HepG2 (cell line): ENCODE data around the gene ZNF844. TPM values are rescaled to one million over a fixed set of nuclear protein-coding genes. Genes with fewer than 3 reads are reported as not detected.

ENCODE experiments used
- MAFF ChIP-seq: IDR thresholded peaks from 2 replicates; pipeline ENCODE4 v1.6.1; 2011; ENCODE audit warnings: low read depth, low read length, improper control_type of control experiment
- MED13 ChIP-seq: sonication (generic); formaldehyde crosslinking; IDR thresholded peaks from 2 replicates; pipeline ENCODE4 v1.5.0; 2020; ENCODE audit warnings: missing genetic modification reagents
- NFYB ChIP-seq: sonication (generic); formaldehyde crosslinking; IDR thresholded peaks from 2 replicates; pipeline ENCODE4 v1.4.0; 2020; ENCODE audit warnings: missing genetic modification reagents
- NKX3-1 ChIP-seq: sonication (generic); formaldehyde crosslinking; IDR thresholded peaks from 2 replicates; pipeline ENCODE4 v1.5.0; 2020; ENCODE audit warnings: missing genetic modification reagents
- NR2C2 ChIP-seq: sonication (generic); formaldehyde crosslinking; IDR thresholded peaks from 2 replicates; pipeline ENCODE4 v1.4.0; 2020; ENCODE audit warnings: missing genetic modification reagents, mild to moderate bottlenecking, moderate library complexity, borderline replicate concordance
- SP5 ChIP-seq: IDR thresholded peaks from 2 replicates; pipeline ENCODE4 v1.6.1; 2016; ENCODE audit warnings: low read depth, borderline replicate concordance
- TEAD2 ChIP-seq: sonication (generic); formaldehyde crosslinking; IDR thresholded peaks from 2 replicates; pipeline ENCODE4 v1.9.0; 2021; ENCODE audit warnings: missing genetic modification reagents
- U2AF1 ChIP-seq: fragments of 200-400 bp; formaldehyde crosslinking; optimal IDR thresholded peaks from 2 replicates; pipeline ENCODE3; 2017; ENCODE audit warnings: mild to moderate bottlenecking, low read depth, low read length
- ZNF234 ChIP-seq: sonication (generic); formaldehyde crosslinking; conservative IDR thresholded peaks from 2 replicates; pipeline ENCODE4 v1.5.1; 2020; ENCODE audit warnings: mild to moderate bottlenecking, missing genetic modification reagents
- ZNF652 ChIP-seq: IDR thresholded peaks from 2 replicates; pipeline ENCODE4 v1.6.1; 2016; ENCODE audit warnings: low read depth, borderline replicate concordance
- ZNF703 ChIP-seq: sonication (generic); formaldehyde crosslinking; IDR thresholded peaks from 2 replicates; pipeline ENCODE4 v1.5.1; 2020; ENCODE audit warnings: missing genetic modification reagents, mild to moderate bottlenecking, moderate library complexity, borderline replicate concordance
- ZNF709 ChIP-seq: sonication (generic); formaldehyde crosslinking; IDR thresholded peaks from 2 replicates; pipeline ENCODE4 v1.5.0; 2020; ENCODE audit warnings: mild to moderate bottlenecking, missing genetic modification reagents
- ZNF772 ChIP-seq: sonication (generic); formaldehyde crosslinking; IDR thresholded peaks from 2 replicates; pipeline ENCODE4 v1.5.0; 2020; ENCODE audit warnings: mild to moderate bottlenecking, missing genetic modification reagents
- ZNF878 ChIP-seq: sonication (generic); formaldehyde crosslinking; IDR thresholded peaks from 2 replicates; pipeline ENCODE4 v1.8.1; 2023; ENCODE audit warnings: mild to moderate bottlenecking, missing genetic modification reagents, moderate library complexity
- polyA plus RNA-seq, 8 experiments: library from polyadenylated mRNA; depleted of rRNA in 3 of 8; stranded (reverse) in 7 of 8; unstranded in 1 of 8; fragments of >200 nt; fragmentation: Illumina TruSeq in 4 of 8; extraction: Trizol in 4 of 8; gene quantifications; 2 replicates each; pipeline versions ENCODE4 v1.2.1 to v1.2.3, GENCODE V29; 2011 to 2016; ENCODE audit warnings: low read depth in 4 of 8, missing spikeins in 1 of 8, mixed read lengths in 1 of 8; ENCODE audit not compliant: insufficient read depth in 1 of 8
- total RNA-seq, 5 experiments: library from RNA; depleted of rRNA; stranded (reverse); fragments of >200 nt; fragmentation: Illumina TruSeq; extraction: Trizol; gene quantifications; 2 replicates each; pipeline ENCODE4 v1.2.3, GENCODE V29; 2016; ENCODE audit warnings: low read depth in 1 of 5
- TF ChIP-seq, protein P1 (sequence below): sonication (generic); formaldehyde crosslinking; IDR thresholded peaks from 2 replicates; pipeline ENCODE4 v1.5.0; 2020; ENCODE audit warnings: missing genetic modification reagents
- TF ChIP-seq, protein P2 (sequence below): sonication (generic); formaldehyde crosslinking; IDR thresholded peaks from 2 replicates; pipeline ENCODE4 v1.4.0; 2020; ENCODE audit warnings: missing genetic modification reagents
- TF ChIP-seq, protein P3 (sequence below): sonication (generic); formaldehyde crosslinking; IDR thresholded peaks from 2 replicates; pipeline ENCODE4 v1.4.0; 2020; ENCODE audit warnings: missing genetic modification reagents, borderline replicate concordance
- TF ChIP-seq, protein P4 (sequence below): sonication (generic); formaldehyde crosslinking; IDR thresholded peaks from 2 replicates; pipeline ENCODE4 v1.5.0; 2020; ENCODE audit warnings: missing genetic modification reagents
- TF ChIP-seq, protein P5 (sequence below), 2 experiments: sonication (generic) in 1 of 2; formaldehyde crosslinking in 1 of 2; IDR thresholded peaks; 2 replicates each; pipeline versions ENCODE4 v1.4.0 to v1.6.1; 2018 to 2020; ENCODE audit warnings: missing genetic modification reagents in 2 of 2, borderline replicate concordance in 1 of 2, low read depth in 1 of 2, mild to moderate bottlenecking in 1 of 2, missing biosample characterization in 1 of 2
- TF ChIP-seq, protein P6 (sequence below): sonication (generic); formaldehyde crosslinking; IDR thresholded peaks from 2 replicates; pipeline ENCODE4 v1.8.1; 2023; ENCODE audit warnings: missing genetic modification reagents, inconsistent platforms, borderline replicate concordance
- TF ChIP-seq, protein P7 (sequence below): sonication (generic); formaldehyde crosslinking; IDR thresholded peaks from 2 replicates; pipeline ENCODE4 v1.8.1; 2023; ENCODE audit warnings: mild to moderate bottlenecking, missing genetic modification reagents, borderline replicate concordance

Gene ZNF844
- total and polyA plus RNA-seq, 2 of the 13 experiments (the other 11 are each of a cell fraction or from before 2014, with no cell fraction given), result 1.0 to 3.2 TPM

DNA sequence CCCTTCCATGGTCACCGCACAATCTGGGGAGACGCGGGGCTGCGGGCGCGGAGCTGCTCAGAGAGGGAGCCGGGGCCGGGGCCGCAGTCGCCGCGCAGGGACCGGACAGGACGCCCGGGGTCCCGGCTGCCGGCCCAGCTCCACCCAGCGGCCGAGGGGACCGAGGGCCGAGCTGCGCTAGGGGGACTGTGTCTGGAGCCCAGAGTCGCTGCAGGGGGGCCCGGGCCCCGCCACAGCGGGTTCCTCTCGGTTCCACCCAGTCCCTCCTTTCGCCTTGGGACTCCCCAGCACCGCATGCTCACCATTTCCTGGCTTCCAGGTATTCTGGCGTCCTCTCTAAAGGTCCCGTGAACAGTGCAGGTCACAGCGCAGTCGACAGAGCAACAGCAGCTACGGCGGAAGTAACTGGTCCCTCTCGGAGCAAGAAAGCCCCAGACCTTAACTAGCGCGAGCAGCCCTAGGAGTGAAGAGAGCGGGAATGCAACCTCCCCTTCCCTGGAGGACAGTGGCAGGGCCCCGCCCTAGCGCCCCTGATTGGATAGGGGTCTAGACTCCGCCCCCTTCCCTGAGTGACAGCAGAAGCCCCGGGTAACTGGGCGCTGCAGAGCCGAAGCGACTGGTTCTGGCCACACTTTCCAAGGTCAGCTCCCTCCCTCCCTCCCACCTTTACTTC, 11.9 kb upstream of the ZNF844 start, which contains the start of gene ZNF878 (continued):
- TF ChIP-seq, protein P1, sequence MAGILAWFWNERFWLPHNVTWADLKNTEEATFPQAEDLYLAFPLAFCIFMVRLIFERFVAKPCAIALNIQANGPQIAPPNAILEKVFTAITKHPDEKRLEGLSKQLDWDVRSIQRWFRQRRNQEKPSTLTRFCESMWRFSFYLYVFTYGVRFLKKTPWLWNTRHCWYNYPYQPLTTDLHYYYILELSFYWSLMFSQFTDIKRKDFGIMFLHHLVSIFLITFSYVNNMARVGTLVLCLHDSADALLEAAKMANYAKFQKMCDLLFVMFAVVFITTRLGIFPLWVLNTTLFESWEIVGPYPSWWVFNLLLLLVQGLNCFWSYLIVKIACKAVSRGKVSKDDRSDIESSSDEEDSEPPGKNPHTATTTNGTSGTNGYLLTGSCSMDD (CRISPR knock-in tag), result no peak
- no peak for TF ChIP-seq TEAD2 (CRISPR knock-in tag)
- TF ChIP-seq ZNF703 (CRISPR knock-in tag), result no peak
- TF ChIP-seq MAFF, result no peak
- peak; percentile 49 for TF ChIP-seq NR2C2
- TF ChIP-seq, protein P2, sequence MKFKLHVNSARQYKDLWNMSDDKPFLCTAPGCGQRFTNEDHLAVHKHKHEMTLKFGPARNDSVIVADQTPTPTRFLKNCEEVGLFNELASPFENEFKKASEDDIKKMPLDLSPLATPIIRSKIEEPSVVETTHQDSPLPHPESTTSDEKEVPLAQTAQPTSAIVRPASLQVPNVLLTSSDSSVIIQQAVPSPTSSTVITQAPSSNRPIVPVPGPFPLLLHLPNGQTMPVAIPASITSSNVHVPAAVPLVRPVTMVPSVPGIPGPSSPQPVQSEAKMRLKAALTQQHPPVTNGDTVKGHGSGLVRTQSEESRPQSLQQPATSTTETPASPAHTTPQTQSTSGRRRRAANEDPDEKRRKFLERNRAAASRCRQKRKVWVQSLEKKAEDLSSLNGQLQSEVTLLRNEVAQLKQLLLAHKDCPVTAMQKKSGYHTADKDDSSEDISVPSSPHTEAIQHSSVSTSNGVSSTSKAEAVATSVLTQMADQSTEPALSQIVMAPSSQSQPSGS (CRISPR knock-in tag), result peak; percentile 77; the same call in 1 of the 2 replicates
- TF ChIP-seq, protein P3, sequence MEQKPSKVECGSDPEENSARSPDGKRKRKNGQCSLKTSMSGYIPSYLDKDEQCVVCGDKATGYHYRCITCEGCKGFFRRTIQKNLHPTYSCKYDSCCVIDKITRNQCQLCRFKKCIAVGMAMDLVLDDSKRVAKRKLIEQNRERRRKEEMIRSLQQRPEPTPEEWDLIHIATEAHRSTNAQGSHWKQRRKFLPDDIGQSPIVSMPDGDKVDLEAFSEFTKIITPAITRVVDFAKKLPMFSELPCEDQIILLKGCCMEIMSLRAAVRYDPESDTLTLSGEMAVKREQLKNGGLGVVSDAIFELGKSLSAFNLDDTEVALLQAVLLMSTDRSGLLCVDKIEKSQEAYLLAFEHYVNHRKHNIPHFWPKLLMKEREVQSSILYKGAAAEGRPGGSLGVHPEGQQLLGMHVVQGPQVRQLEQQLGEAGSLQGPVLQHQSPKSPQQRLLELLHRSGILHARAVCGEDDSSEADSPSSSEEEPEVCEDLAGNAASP, result peak; percentile 41; the same call in 1 of the 2 replicates
- TF ChIP-seq, protein P4, sequence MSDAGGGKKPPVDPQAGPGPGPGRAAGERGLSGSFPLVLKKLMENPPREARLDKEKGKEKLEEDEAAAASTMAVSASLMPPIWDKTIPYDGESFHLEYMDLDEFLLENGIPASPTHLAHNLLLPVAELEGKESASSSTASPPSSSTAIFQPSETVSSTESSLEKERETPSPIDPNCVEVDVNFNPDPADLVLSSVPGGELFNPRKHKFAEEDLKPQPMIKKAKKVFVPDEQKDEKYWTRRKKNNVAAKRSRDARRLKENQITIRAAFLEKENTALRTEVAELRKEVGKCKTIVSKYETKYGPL (CRISPR knock-in tag), result no peak
- TF ChIP-seq NKX3-1 (CRISPR knock-in tag), result peak; percentile 71; the same call in 1 of the 2 replicates
- peak; percentile 88 for TF ChIP-seq ZNF878 (CRISPR knock-in tag)
- no peak for TF ChIP-seq ZNF234 (CRISPR knock-in tag)
- TF ChIP-seq SP5, result peak; percentile 46; the same call in 1 of the 2 replicates
- TF ChIP-seq, protein P5, sequence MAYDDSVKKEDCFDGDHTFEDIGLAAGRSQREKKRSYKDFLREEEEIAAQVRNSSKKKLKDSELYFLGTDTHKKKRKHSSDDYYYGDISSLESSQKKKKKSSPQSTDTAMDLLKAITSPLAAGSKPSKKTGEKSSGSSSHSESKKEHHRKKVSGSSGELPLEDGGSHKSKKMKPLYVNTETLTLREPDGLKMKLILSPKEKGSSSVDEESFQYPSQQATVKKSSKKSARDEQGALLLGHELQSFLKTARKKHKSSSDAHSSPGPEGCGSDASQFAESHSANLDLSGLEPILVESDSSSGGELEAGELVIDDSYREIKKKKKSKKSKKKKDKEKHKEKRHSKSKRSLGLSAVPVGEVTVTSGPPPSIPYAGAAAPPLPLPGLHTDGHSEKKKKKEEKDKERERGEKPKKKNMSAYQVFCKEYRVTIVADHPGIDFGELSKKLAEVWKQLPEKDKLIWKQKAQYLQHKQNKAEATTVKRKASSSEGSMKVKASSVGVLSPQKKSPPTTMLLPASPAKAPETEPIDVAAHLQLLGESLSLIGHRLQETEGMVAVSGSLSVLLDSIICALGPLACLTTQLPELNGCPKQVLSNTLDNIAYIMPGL (CRISPR knock-in tag; IDR thresholded peaks at IDR 0.05; ENCODE audit: borderline replicate concordance in 1 of 2, low read depth in 1 of 2), result peak; percentile 54 to 82; a peak in 3 of 4 replicates
- TF ChIP-seq, protein P6, sequence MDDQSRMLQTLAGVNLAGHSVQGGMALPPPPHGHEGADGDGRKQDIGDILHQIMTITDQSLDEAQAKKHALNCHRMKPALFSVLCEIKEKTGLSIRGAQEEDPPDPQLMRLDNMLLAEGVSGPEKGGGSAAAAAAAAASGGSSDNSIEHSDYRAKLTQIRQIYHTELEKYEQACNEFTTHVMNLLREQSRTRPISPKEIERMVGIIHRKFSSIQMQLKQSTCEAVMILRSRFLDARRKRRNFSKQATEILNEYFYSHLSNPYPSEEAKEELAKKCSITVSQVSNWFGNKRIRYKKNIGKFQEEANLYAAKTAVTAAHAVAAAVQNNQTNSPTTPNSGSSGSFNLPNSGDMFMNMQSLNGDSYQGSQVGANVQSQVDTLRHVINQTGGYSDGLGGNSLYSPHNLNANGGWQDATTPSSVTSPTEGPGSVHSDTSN (CRISPR knock-in tag), result 0 out of 2 replicates have a peak, but pooled peaks have one; percentile 6
- TF ChIP-seq, protein P7, sequence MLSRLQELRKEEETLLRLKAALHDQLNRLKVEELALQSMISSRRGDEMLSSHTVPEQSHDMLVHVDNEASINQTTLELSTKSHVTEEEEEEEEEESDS (CRISPR knock-in tag), result 0 out of 2 replicates have a peak, but pooled peaks have one; percentile 30
- 0 out of 2 replicates have a peak, but pooled peaks have one; percentile 20 for TF ChIP-seq MED13 (CRISPR knock-in tag)
- no peak for TF ChIP-seq ZNF652 (CRISPR knock-in tag)
- peak; percentile 85 for TF ChIP-seq NFYB (CRISPR knock-in tag)
- peak; percentile 79; the same call in 1 of the 2 replicates for TF ChIP-seq ZNF709 (CRISPR knock-in tag)
- peak; percentile 60 for TF ChIP-seq U2AF1
- TF ChIP-seq ZNF772, result peak; percentile 98
